Body of pancreas (tissue), 4 donors: ENCODE data around the gene GNG4. TPM values are rescaled to one million over a fixed set of nuclear protein-coding genes. Genes with fewer than 3 reads are reported as not detected.

Experiments used
- ATAC-seq: fragments of 150-250 bp; one replicate; pipeline ENCODE4 v1.9.1; 2016
- DNase-seq, 4 donors: peaks; one replicate each; pipeline ENCODE4 v3.0.0-alpha.2; 2019
- H3K27ac ChIP-seq, 4 donors: fragments of 200-600 bp; sonication (generic); 1 replicate in 3 of 4; 2 replicates in 1 of 4; pipeline versions ENCODE4 v1.5.1 to v1.6.1; 2016 to 2019; ENCODE audit warnings: mild to moderate bottlenecking in 1 of 4, mixed read lengths in 1 of 4, moderate library complexity in 1 of 4
- H3K27me3 ChIP-seq, 2 donors: fragments of 200-600 bp; sonication (generic); one replicate each; pipeline ENCODE4 v1.6.0; 2016; ENCODE audit warnings: mild to moderate bottlenecking in 1 of 2
- H3K36me3 ChIP-seq, 2 donors: fragments of 200-600 bp; sonication (generic); replicated peaks in 1 of 2; 2 replicates each; pipeline ENCODE4 v1.5.1; 2016; ENCODE audit warnings: low read depth in 2 of 2; ENCODE audit not compliant: insufficient read depth in 1 of 2
- H3K4me1 ChIP-seq: fragments of 200-600 bp; sonication (generic); one replicate; pipeline ENCODE4 v1.6.0; 2016
- H3K4me3 ChIP-seq, 2 donors: fragments of 200-600 bp; sonication (generic); 1 replicate in 1 of 2; 2 replicates in 1 of 2; pipeline ENCODE4 v1.5.1; 2016 to 2019
- H3K9me3 ChIP-seq, 3 donors: fragments of 200-600 bp; sonication (generic); 1 replicate in 2 of 3; 2 replicates in 1 of 3; pipeline ENCODE4 v1.5.1; 2016
- CTCF ChIP-seq, 7 experiments: fragments of 450-650 bp in 4 of 7; fragments of 200-600 bp in 3 of 7; sonication (generic) in 3 of 7; IDR thresholded peaks; one replicate each; pipeline ENCODE4 v1.5.1; 2016 to 2019; ENCODE audit warnings: antibody characterized with exemption in 7 of 7
- POLR2A ChIP-seq, 3 donors: fragments of 450-650 bp; IDR thresholded peaks; one replicate each; pipeline ENCODE4 v1.6.1; 2016; ENCODE audit warnings: antibody characterized with exemption in 3 of 3, mild to moderate bottlenecking in 2 of 3
- WGBS, 2 donors: methylation state at CpG; one replicate each; pipeline ENCODE4 v1.1.5; 2017; 5-methylcytosine and 5-hydroxymethylcytosine counted together
- intact Hi-C: fragments of 100-400 bp; cut with DNase I; formaldehyde crosslinking; loops from one replicate; pipeline ENCODE4 v1.15.1; 2023
- total RNA-seq, 2 donors: library from RNA; depleted of rRNA; stranded (reverse); fragments of >200 nt; gene quantifications; one replicate each; pipeline ENCODE4 v1.1.0, GENCODE V29; 2016

Gene GNG4
- 1 to 10 TPM in 1 of 2 donors, under 1 TPM in 1; 0.66 to 3.1 TPM for total RNA-seq

GRCh38 chr1:235649368-235650163 lies at the start of gene GNG4:
GNG4 (minus strand) TSS chr1:235649784; CDS start chr1:235583838, 65,946 bp downstream.
- ATAC-seq, result peak; percentile 50
- Histone ChIP-seq H3K27ac (peak within 1 kb of the TSS in 1 of 4 donors; percentile 2), H3K27me3 (peaks cover 0 to 10% of the 10 kb centered on the region in 2 donors)

GRCh38 chr1:235697508-235697907 lies 47.9 kb upstream of the GNG4 start:
- ATAC-seq (no peak), DNase-seq (no peak)
- Histone ChIP-seq H3K4me1 (no peaks in the 10 kb centered on the region), H3K9me3 (no peaks in the 10 kb centered on the region), H3K27me3 (no peaks in the 10 kb centered on the region), H3K4me3 (no peak overlapping the region), H3K36me3 (peaks cover 0 to 8% of the 10 kb centered on the region in 2 donors), H3K27ac (no peak overlapping the region)
- TF ChIP-seq CTCF (IDR thresholded peaks at IDR 0.05), result no peak
- TF ChIP-seq POLR2A (IDR thresholded peaks at IDR 0.05), result no peak
- intact Hi-C loops, result no loop called here
- WGBS, 2 donors, result 92 to 94% methylated on average over 2 of the region's 2 CpGs

More at GRCh38 chr1:235649368-235650163, at the start of gene GNG4:
- no peak for TF ChIP-seq POLR2A (IDR thresholded peaks at IDR 0.05)
- no peak for TF ChIP-seq CTCF (IDR thresholded peaks at IDR 0.05)
- peak in 2 of 4 donors; percentile 14 to 25 for DNase-seq
- Histone ChIP-seq H3K9me3 (no peaks in the 10 kb centered on the region), H3K4me1 (peaks cover 25% of the 10 kb centered on the region), H3K36me3 (no peaks in the 10 kb centered on the region), H3K4me3 (peak within 1 kb of the TSS; percentile 20 to 31)
- intact Hi-C loops, result no loop called here
- WGBS, 2 donors, result 1 to 2% methylated on average over 16 to 97 of the region's 111 CpGs

GRCh38 chr1:235689356-235689755 lies 39.8 kb upstream of the GNG4 start:
- H3K27ac ChIP-seq, result no peak overlapping the region
- H3K4me1 ChIP-seq, result no peaks in the 10 kb centered on the region
- no peaks in the 10 kb centered on the region for H3K27me3 ChIP-seq
- no peak for DNase-seq
- WGBS, 2 donors, result 96 to 97% methylated on average over 4 of the region's 4 CpGs
- TF ChIP-seq CTCF (IDR thresholded peaks at IDR 0.05), result no peak
- no peak for TF ChIP-seq POLR2A (IDR thresholded peaks at IDR 0.05)
- intact Hi-C loops, result no loop called here
- H3K9me3 ChIP-seq, result no peaks in the 10 kb centered on the region
- peaks cover 0 to 4% of the 10 kb centered on the region in 2 donors for H3K36me3 ChIP-seq
- ATAC-seq, result no peak
- H3K4me3 ChIP-seq, result no peak overlapping the region

GRCh38 chr1:235688096-235688495 lies 38.5 kb upstream of the GNG4 start:
- DNase-seq (no peak), ATAC-seq (no peak)
- Histone ChIP-seq H3K9me3 (no peaks in the 10 kb centered on the region), H3K4me1 (no peaks in the 10 kb centered on the region), H3K4me3 (no peak overlapping the region), H3K27me3 (no peaks in the 10 kb centered on the region), H3K36me3 (peaks cover 0 to 4% of the 10 kb centered on the region in 2 donors), H3K27ac (no peak overlapping the region)
- TF ChIP-seq POLR2A (IDR thresholded peaks at IDR 0.05) (no peak), CTCF (IDR thresholded peaks at IDR 0.05) (no peak)
- WGBS, 2 donors, result 91 to 93% methylated on average over 3 of the region's 3 CpGs
- intact Hi-C loops, result no loop called here
